Right lobe of liver (tissue), 4 donors: ENCODE measurements around the gene BACH2.

Experiments used
- POLR2A ChIP-seq: fragments of 450-650 bp; IDR thresholded peaks from one replicate; pipeline ENCODE4 v1.6.1; 2017; ENCODE audit warnings: antibody characterized with exemption, mild to moderate bottlenecking
- TF ChIP-seq, protein P1 (sequence below), 4 donors: fragments of 200-600 bp in 3 of 4; fragments of 450-650 bp in 1 of 4; IDR thresholded peaks; one replicate each; pipeline versions ENCODE4 v1.5.1 to v1.8.0; 2016 to 2022; ENCODE audit warnings: antibody characterized with exemption in 4 of 4, mild to moderate bottlenecking in 2 of 4
- donor health status: DM: no; HTN: no; CAD: no.
- donor health status: DM: no; HTN: no; CAD: no.
- donor health status: DM: no; HTN: yes; CAD: no.

DNA sequence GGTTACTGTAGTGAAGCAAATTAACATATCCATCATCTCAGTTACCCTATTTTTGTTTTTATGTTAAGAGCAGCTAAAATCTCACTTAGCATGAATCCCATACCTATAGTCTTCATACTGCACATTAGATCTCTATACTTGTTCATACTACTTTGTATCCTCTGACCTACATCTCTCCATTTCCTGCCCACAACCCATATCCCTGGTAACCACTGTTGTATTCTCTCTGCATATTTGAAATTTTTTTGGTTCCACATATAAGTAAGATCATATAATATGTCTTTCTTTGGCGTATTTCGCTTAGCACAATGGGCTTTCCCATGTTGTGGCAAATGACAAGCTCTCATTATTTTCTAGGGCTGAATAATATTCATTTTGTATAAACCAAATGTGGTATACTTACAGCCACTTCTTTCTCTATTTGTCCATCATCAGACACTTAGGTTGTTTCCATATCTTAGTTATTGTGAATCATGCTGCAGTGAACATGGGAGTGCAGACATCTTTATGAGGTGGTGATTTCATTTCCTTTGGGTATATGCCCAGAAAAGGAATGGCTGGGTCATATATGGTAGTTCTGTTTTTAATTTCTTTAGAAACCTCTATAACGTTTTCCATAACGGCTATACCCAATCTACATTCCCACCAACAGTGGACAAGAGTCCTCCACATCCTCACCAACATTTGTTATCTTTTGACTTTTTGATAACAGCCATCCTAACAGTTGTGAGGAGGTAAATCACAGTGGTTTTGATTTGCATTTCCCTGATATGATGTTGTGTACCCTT, 39.8 kb downstream of the BACH2 start:
- TF ChIP-seq, protein P1, sequence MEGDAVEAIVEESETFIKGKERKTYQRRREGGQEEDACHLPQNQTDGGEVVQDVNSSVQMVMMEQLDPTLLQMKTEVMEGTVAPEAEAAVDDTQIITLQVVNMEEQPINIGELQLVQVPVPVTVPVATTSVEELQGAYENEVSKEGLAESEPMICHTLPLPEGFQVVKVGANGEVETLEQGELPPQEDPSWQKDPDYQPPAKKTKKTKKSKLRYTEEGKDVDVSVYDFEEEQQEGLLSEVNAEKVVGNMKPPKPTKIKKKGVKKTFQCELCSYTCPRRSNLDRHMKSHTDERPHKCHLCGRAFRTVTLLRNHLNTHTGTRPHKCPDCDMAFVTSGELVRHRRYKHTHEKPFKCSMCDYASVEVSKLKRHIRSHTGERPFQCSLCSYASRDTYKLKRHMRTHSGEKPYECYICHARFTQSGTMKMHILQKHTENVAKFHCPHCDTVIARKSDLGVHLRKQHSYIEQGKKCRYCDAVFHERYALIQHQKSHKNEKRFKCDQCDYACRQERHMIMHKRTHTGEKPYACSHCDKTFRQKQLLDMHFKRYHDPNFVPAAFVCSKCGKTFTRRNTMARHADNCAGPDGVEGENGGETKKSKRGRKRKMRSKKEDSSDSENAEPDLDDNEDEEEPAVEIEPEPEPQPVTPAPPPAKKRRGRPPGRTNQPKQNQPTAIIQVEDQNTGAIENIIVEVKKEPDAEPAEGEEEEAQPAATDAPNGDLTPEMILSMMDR (IDR thresholded peaks at IDR 0.05): no peak
- TF ChIP-seq POLR2A: no peak
